Esophagus mucosa (tissue), 1 donor: ENCODE data around the gene KCNS3. TPM values are rescaled to one million over a fixed set of nuclear protein-coding genes. Genes with fewer than 3 reads are reported as not detected.
"Not testable (repeated sequence)": the region's sequence is repeated elsewhere in the genome, so short reads cannot be mapped to it uniquely, and the experiment has no call there.

Experiments used
- ATAC-seq: fragments of 200-7000 bp; cut with Tn5 transposase; one replicate; pipeline ENCODE4 v1.9.1; 2020
- total RNA-seq: library from RNA; stranded (reverse); gene quantifications from one replicate; pipeline ENCODE4 v1.2.4, GENCODE V29; 2023
- donor health status: DM: yes; HTN: yes; CAD: no.

KCNS3 gene
- total RNA-seq, 1 donor from 2014 or later, result 3.4 TPM

DNA sequence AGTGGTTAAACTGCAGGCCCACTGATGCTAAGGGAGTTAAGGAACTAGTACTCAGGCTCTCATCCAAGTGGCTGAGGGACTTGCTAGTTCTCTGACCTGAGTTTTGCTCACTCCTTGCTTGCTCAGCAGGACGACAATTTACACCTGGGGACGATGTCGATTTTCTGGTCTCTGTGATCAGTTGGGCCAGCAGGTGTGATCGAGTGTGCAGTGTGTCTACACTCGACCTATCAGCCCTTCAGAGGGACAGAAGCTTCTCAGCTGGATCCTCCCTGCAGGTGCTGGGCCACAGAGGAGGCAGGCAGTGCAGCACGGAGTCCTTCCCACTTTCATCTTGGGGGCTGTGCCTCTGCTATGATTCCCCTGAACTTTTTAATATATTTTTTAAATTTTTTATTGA is 71.5 kb downstream of the KCNS3 start:
- ATAC-seq, result no peak

DNA sequence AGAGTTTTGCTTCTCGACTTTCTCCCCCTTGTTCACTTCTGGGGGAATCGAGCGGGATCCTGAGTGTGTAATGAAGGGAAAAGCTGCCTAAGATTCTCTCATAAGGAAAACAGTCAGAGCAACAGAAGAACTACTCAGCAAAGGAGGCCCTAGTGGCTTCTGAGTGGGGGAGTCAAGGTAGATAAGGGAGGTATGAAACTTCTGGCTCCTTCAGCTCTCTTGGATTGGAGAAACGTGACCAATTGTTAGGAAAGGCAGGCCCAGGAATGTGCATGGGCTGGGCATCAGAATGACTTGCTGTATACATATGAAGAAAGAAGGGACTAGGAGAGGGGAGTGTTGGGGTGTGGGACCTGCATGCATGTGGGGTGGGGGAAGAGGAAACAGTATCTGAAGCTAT is 73.1 kb downstream of the KCNS3 start:
- no peak for ATAC-seq

DNA sequence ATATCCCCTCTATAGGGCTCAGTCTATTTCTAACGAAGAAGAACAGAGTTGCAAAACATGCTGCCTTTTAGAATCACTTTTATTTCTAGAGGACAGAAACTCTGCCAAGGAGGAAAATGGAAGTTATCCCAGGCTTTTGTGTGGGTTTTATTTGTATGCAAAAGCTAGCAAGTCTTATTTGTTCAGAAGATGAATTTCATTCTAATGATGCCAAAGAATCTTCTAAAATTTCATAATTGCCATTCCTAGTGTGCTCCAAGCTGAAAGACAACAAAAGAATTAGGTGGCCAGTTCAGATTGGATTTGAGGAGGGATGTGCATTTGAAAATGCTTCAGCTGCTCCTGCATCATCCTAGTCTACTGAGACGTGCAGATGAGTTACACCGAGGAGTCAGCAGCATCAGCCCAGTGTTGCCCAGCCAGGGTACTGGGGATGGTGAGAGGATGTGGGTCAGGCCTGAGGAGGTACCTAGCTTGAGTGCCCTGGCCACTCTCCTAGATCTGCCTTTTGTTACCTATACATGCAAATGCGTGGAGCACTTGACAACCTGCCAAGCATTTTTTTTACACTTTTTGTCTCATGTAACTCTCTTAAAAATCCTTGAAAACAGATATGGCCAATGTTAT is 80.1 kb downstream of the KCNS3 start:
- no peak for ATAC-seq

GRCh38 chr2:17959356-17959755 is 80.9 kb downstream of the KCNS3 start:
- no peak for ATAC-seq

- ATAC-seq, result no peak
These were observed 81.4 kb downstream of the KCNS3 start for GRCh38 chr2:17959833-17960232.

- ATAC-seq, result no peak
These were observed 82.5 kb downstream of the KCNS3 start for GRCh38 chr2:17960925-17961324.

DNA sequence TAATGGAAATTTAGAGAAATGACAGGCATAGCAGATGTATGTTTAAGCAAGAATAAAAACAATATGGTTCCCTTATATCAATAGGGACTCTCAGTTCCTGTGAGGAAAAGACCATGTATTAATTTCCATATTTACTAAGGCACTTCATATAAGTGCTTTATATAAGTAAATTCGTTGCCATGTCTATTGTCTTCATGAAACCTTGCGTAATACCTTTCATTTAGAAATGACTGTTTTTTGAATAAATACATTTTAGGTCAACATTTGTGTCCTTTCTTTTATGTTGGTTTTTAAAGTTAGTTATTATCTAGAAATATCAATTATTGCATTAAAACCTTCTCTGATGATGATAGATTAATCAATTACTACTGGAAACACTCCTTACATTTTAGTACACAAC is 83.3 kb downstream of the KCNS3 start:
- no peak for ATAC-seq

DNA sequence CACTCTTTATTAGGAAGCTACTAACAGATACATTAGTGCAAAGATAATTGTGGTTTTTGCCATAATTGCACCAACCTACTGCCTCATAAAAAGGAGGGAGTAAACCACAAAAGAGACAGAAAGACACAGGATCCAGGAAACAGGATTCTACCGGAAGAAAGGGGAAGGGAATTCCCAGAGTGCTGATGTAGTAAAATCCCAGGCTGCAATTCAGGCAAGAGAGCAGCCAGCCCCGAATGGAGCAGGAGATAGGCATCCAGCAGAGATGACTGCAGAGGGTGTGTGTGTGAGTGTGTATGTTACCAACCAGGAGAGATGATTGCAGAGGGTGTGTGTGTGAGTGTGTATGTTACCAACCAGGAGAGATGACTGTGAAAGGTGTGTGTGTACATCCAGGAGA is 84.4 kb downstream of the KCNS3 start:
- ATAC-seq, result no peak

- not testable (repeated sequence) for ATAC-seq
These were observed 85.1 kb downstream of the KCNS3 start for GRCh38 chr2:17963571-17963970.

- ATAC-seq, result no peak
These were observed 86.7 kb downstream of the KCNS3 start for GRCh38 chr2:17965196-17965595.

DNA sequence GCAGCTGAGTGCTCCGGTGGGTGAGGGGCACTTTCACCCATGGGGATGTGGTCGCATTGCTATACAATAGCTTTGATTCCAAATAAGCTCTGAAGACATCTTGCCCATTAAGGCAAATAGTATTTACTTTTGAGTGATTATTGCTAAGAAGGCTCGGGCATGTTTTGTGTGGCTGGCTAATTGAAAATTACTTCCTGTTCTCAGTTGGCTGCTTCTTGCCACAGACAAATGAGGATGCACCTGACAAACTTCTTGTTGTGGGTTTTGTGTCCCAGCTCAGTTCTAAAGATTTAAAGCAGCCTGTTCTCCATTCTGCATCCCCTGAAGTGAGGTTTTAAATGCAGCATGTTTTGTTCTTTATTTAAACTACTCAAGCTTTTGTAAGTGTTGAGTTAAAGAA is 88.3 kb downstream of the KCNS3 start:
- no peak for ATAC-seq

- ATAC-seq, result no peak
These were observed 91.2 kb downstream of the KCNS3 start for GRCh38 chr2:17969661-17970060.

- ATAC-seq, result no peak
These were observed 93.2 kb downstream of the KCNS3 start for GRCh38 chr2:17971531-17972125.

GRCh38 chr2:17972991-17973390 is 94.5 kb downstream of the KCNS3 start:
- ATAC-seq, result no peak

GRCh38 chr2:17975401-17975800 is 96.9 kb downstream of the KCNS3 start:
- ATAC-seq, result no peak

DNA sequence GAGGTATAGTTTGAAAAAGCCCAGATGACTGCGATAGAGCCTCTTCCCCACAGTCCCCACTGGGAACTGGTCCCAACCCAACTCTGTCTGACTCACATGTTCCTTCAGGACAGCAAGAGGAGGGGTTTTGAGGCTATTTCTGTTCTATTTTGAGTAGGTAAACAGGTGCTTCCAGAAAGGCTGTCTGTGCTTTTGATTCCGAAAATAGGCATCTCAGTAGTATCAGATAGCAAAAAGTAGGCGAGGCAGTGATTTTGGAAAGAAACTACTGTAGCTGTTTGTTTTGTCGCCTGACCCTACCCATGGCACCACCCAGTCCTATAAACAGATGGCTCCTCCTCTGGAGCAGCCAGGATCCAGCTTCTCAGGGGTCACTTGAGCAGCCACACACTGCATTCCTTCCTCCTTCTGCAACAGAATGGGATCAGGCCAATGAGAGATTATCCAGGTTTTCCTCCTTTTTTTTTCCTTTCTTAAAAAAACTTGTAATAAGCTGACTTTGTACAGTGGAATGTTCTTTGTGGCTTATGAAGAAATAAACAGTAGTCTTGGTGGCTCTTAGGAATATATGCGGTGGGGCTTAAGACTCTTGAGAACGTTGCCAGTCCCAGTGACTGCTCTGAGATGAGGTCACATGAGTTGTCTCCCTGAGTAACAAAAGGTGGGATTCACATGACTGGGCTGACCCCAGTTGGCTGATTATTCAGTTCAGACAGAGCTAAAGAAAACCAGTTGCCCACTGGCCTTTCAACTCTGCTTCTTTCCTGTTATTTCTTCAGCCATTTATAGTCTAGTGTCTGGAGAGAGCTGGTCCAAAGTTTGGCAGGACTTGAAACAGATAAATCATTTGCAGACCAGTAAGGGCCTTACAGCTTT is 98.6 kb downstream of the KCNS3 start:
- peak; percentile 18 for ATAC-seq

DNA sequence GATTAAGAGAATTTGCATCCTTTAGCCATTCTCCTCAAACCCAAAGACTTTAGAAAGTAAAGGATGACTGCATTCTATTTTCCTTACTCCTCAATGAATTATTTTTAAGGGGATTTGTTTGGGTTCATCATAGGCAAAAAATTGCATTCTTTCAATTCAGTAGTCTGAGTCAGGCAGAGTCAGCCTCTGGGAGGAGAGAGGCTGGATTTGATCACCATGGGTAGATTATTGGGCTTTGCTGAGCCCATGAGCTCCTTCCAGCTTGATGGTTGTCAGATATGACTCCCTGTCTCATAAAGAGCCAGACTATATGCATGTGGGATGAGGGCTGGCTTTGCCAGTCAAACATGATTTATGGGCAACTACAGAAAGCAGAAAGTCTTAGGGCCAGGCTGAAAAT is 101.2 kb downstream of the KCNS3 start:
- no peak for ATAC-seq

- no peak for ATAC-seq
These were observed 103.5 kb downstream of the KCNS3 start for GRCh38 chr2:17981936-17982335.

Other genes starting within 250 kb of the KCNS3 start
- 24.4 TPM for gene SMC6, start 124.9 kb upstream of the KCNS3 start, total RNA-seq
- 18.1 TPM for gene GEN1, start 124.5 kb upstream of the KCNS3 start, total RNA-seq
- not detected for gene MSGN1, start 62.2 kb upstream of the KCNS3 start, total RNA-seq